ENCODE results near the gene MYBPC2.

- TF ChIP-seq CTCF (IDR thresholded peaks at IDR 0.05) (peak; percentile 93), EZH2 (IDR thresholded peaks at IDR 0.05; ENCODE audit: borderline replicate concordance, insufficient read depth, low read depth, low read length, poor library complexity, severe bottlenecking) (no peak)
Observed at GRCh38 chr19:50461066-50461875, 28.6 kb downstream of the MYBPC2 start.

Measured in B cell (primary cell).